Stimulated activated CD4-positive, alpha-beta T cell treated with anti-CD3 and anti-CD28 coated beads, Interleukin-12 subunit alpha, Interleukin-12 subunit beta, amount 100 ng/mL, for 4 hours (primary cell): ENCODE measurements around the gene HIPK2.

Source experiments
- DNase-seq: peaks from one replicate; pipeline ENCODE4 v3.0.0-alpha.2; 2020

HIPK2 gene

GRCh38 chr7:139523968-139524815 is 253.6 kb downstream of the HIPK2 start:
- no peak for DNase-seq

- DNase-seq: peak; percentile 14
Observed at GRCh38 chr7:139523199-139523941, 254.4 kb downstream of the HIPK2 start, which contains the start of gene CLEC2L. Gene CLEC2L (plus strand): TSS chr7:139523685. CDS start chr7:139523928, 243 bp downstream.

- no peak for DNase-seq
Observed at GRCh38 chr7:139522830-139523198, 255.0 kb downstream of the HIPK2 start.

- no peak for DNase-seq
Observed at GRCh38 chr7:139521439-139521838, 256.4 kb downstream of the HIPK2 start.

- no peak for DNase-seq
Observed at GRCh38 chr7:139515266-139515665, 262.5 kb downstream of the HIPK2 start.
